HepG2 (cell line): ENCODE data around the gene PDE4DIP. TPM values are rescaled to one million over a fixed set of nuclear protein-coding genes. Genes with fewer than 3 reads are reported as not detected.
"Not testable (repeated sequence)": the region's sequence is repeated elsewhere in the genome, so short reads cannot be mapped to it uniquely, and the experiment has no call there.

Experiments used
- ATAC-seq: fragments of 200-7000 bp; cut with Tn5 transposase; 3 replicates; pipeline ENCODE4 v1.9.1; 2020; ENCODE audit warnings: mild to moderate bottlenecking, moderate library complexity
- BruUV-seq: library from RNA; stranded (reverse); fragments of 400-500 nt; replicated peaks from 2 replicates; lab custom pipeline; 2021; lab: Mats Ljungman, UMichigan
- CTCF ChIA-PET: fragments of 300-600 bp; formaldehyde crosslinking; extraction: SDS; loops from one replicate; lab custom pipeline; 2021; ENCODE audit warnings: low total read pairs, inconsistent platforms, low intra/inter-chr PET ratio; lab: Yijun Ruan, JAX
- POLR2A ChIA-PET: fragments of 350-600 bp; sonication (Branson Sonifier 250); formaldehyde crosslinking; loops from one replicate; lab custom pipeline; 2020; ENCODE audit warnings: antibody characterized with exemption, inconsistent platforms; lab: Yijun Ruan, JAX
- DNase-seq: peaks from one replicate; pipeline ENCODE4 v3.0.0-alpha.2; 2015; ENCODE audit warnings: low spot score
- FAIRE-seq: peaks from 3 replicates; lab custom pipeline; 2011; peaks lifted over from hg19 to GRCh38; lab: Jason Lieb, UNC
- H2AFZ ChIP-seq: one replicate; pipeline ENCODE4 v1.6.1; 2011; ENCODE audit warnings: low read length, inconsistent platforms
- H3K27ac ChIP-seq: fragments of 300-600 bp; 3 replicates; pipeline ENCODE4 v1.8.0; 2011; ENCODE audit warnings: mixed run types, mild to moderate bottlenecking, mixed read lengths, low read length, inconsistent platforms; ENCODE audit not compliant: insufficient read depth; ENCODE audit errors: extremely low read length
- H3K27me3 ChIP-seq, 2 experiments: fragments of 200-600 bp in 1 of 2; 2 replicates in 1 of 2; 3 replicates in 1 of 2; pipeline versions ENCODE4 v1.6.0 to v1.8.0; 2011; ENCODE audit warnings: low read length in 2 of 2, mild to moderate bottlenecking in 2 of 2, moderate library complexity in 2 of 2, inconsistent platforms in 1 of 2; ENCODE audit not compliant: insufficient read depth in 2 of 2, control insufficient read depth in 1 of 2
- H3K36me3 ChIP-seq, 2 experiments: fragments of 200-600 bp in 1 of 2; replicated peaks in 1 of 2; 2 replicates in 1 of 2; 3 replicates in 1 of 2; pipeline versions ENCODE4 v1.5.1 to v1.8.0; 2011; ENCODE audit warnings: low read length in 2 of 2, inconsistent platforms in 1 of 2; ENCODE audit not compliant: insufficient read depth in 2 of 2, control insufficient read depth in 1 of 2
- H3K4me1 ChIP-seq: 2 replicates; pipeline ENCODE4 v1.5.1; 2012; ENCODE audit warnings: low read length, inconsistent platforms; ENCODE audit not compliant: insufficient read depth
- H3K4me2 ChIP-seq: 2 replicates; pipeline ENCODE4 v1.6.0; 2011; ENCODE audit warnings: low read depth, low read length, inconsistent platforms
- H3K4me3 ChIP-seq, 3 experiments: fragments of 200-600 bp in 1 of 3; sonication (generic), shearing (Covaris generic) in 1 of 3; replicated peaks in 1 of 3; 2 replicates each; pipeline ENCODE4 v1.5.1; 2011 to 2016; ENCODE audit warnings: low read length in 3 of 3, inconsistent platforms in 2 of 3, low read depth in 2 of 3, mild to moderate bottlenecking in 2 of 3, control low read depth in 1 of 3, mixed read lengths in 1 of 3; ENCODE audit not compliant: insufficient read depth in 1 of 3
- H3K79me2 ChIP-seq: one replicate; pipeline ENCODE4 v1.6.1; 2011; ENCODE audit warnings: low read length, inconsistent platforms; ENCODE audit not compliant: insufficient read depth
- H3K9ac ChIP-seq: 2 replicates; pipeline ENCODE4 v1.6.0; 2011; ENCODE audit warnings: mild to moderate bottlenecking, low read depth, low read length, inconsistent platforms; ENCODE audit not compliant: insufficient read depth
- H3K9me3 ChIP-seq: 2 replicates; pipeline ENCODE4 v1.5.1; 2012; ENCODE audit warnings: mild to moderate bottlenecking, low read length
- H4K20me1 ChIP-seq: 2 replicates; pipeline ENCODE4 v1.6.0; 2011; ENCODE audit warnings: inconsistent platforms, mild to moderate bottlenecking, low read length, moderate library complexity; ENCODE audit not compliant: insufficient read depth
- WGBS: methylation state at CpG from one replicate; pipeline ENCODE4 v1.1.6; 2017; ENCODE audit warnings: low lambda C conversion rate; 5-methylcytosine and 5-hydroxymethylcytosine counted together
- in situ Hi-C: cut with HindIII; loops from 2 replicates; pipeline ENCODE4 v1.10.0; 2017; ENCODE audit warnings: low pct_unique_long_range_greater_than_20kb; ENCODE audit not compliant: extremely low pct_ligation_motif_present
- intact Hi-C: fragments of 100-400 bp; cut with micrococcal nuclease; formaldehyde crosslinking; loops from one replicate; pipeline ENCODE4 v1.10.0; 2022; ENCODE audit not compliant: unreplicated experiment
- polyA plus RNA-seq, 8 experiments: library from polyadenylated mRNA; depleted of rRNA in 3 of 8; stranded (reverse) in 7 of 8; unstranded in 1 of 8; fragments of >200 nt; fragmentation: Illumina TruSeq in 4 of 8; extraction: Trizol in 4 of 8; gene quantifications; 2 replicates each; pipeline versions ENCODE4 v1.2.1 to v1.2.3, GENCODE V29; 2011 to 2016; ENCODE audit warnings: low read depth in 4 of 8, missing spikeins in 1 of 8, mixed read lengths in 1 of 8; ENCODE audit not compliant: insufficient read depth in 1 of 8
- total RNA-seq, 5 experiments: library from RNA; depleted of rRNA; stranded (reverse); fragments of >200 nt; fragmentation: Illumina TruSeq; extraction: Trizol; gene quantifications; 2 replicates each; pipeline ENCODE4 v1.2.3, GENCODE V29; 2016; ENCODE audit warnings: low read depth in 1 of 5

Gene PDE4DIP
- total and polyA plus RNA-seq, 2 of the 13 experiments (the other 11 are each of a cell fraction or from before 2014, with no cell fraction given), result 5.9 to 10.3 TPM

DNA sequence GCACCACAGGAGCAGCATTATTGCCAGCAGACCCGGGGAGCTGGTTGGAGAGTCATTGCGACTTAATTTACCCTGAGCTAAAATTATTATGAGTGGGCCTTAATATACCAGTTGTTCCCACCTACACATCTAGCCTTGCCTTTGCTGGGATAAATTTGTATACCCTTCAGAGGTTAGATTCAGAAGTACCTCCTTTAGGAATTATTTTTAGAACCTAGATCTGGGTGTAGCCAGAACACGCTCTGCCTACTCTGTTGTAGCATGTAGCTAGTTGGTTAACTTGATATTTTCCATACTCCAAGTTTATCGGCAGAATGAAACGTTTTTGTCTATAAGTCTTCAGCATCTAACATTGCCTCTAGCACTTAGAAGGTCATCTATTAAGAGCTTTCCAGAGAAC is 9.1 kb downstream of the PDE4DIP start:
- POLR2A ChIA-PET, DNase-seq, BruUV-seq, H3K27ac ChIP-seq, H3K4me1 ChIP-seq, H2AFZ ChIP-seq, CTCF ChIA-PET, intact Hi-C loops, H3K27me3 ChIP-seq, H3K9me3 ChIP-seq, ATAC-seq, H3K9ac ChIP-seq, H3K4me2 ChIP-seq, H4K20me1 ChIP-seq, H3K79me2 ChIP-seq, H3K36me3 ChIP-seq, H3K4me3 ChIP-seq, in situ Hi-C loops, FAIRE-seq: not testable (repeated sequence)
- WGBS, result no CpG with 5 or more reads among the region's 5 CpGs

DNA sequence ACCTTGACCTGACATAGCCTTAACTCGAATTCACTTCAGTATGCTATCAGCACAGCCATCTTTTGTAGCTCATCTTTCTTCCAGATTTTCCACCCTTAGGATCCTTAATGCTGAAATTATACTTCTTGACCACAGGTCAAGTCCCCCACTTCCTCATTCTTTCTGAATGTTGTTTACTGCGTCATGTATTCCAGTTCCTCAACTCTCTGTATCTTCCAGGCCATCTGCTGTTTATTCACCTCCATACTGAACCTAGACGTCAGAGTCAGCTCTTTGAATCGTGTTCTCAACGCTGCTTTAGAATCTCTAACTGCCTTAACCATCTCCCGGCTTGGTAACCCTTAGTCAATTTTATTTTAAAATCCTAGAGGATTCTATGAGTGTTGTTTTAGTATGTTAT is 9.8 kb downstream of the PDE4DIP start:
- intact Hi-C loops, H3K4me2 ChIP-seq, H3K27ac ChIP-seq, BruUV-seq, H3K36me3 ChIP-seq, DNase-seq, FAIRE-seq, H2AFZ ChIP-seq, H3K27me3 ChIP-seq, H3K79me2 ChIP-seq, H3K9ac ChIP-seq, H3K4me1 ChIP-seq, H3K9me3 ChIP-seq, in situ Hi-C loops, CTCF ChIA-PET, POLR2A ChIA-PET, H3K4me3 ChIP-seq, H4K20me1 ChIP-seq, ATAC-seq: not testable (repeated sequence)
- WGBS, result no CpG with 5 or more reads among the region's 6 CpGs

DNA sequence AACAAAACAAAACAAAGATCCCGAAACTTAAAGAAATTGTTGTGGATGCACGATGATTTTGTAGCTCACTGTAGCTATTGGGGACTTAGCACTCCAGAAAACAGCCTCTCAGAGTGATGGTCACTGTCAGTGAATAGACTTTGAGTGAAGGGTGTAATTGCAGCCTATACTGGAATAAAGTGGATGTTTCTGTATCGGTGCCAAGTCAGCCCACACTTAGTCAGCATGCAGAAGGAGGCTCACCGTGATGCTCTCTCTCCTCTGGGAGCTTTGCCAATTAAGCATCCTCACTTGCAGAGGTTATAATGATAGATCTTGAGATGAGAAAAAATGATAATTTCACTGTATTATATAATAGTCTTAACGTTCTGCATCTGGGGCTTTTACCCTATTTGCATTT is 11.1 kb downstream of the PDE4DIP start:
- H3K4me1 ChIP-seq, H3K27me3 ChIP-seq, H2AFZ ChIP-seq, H3K27ac ChIP-seq, intact Hi-C loops, H4K20me1 ChIP-seq, ATAC-seq, H3K9ac ChIP-seq, FAIRE-seq, H3K4me3 ChIP-seq, H3K9me3 ChIP-seq, H3K79me2 ChIP-seq, DNase-seq, H3K4me2 ChIP-seq, H3K36me3 ChIP-seq, in situ Hi-C loops, CTCF ChIA-PET, BruUV-seq, POLR2A ChIA-PET: not testable (repeated sequence)
- no CpG with 5 or more reads among the region's 5 CpGs for WGBS

DNA sequence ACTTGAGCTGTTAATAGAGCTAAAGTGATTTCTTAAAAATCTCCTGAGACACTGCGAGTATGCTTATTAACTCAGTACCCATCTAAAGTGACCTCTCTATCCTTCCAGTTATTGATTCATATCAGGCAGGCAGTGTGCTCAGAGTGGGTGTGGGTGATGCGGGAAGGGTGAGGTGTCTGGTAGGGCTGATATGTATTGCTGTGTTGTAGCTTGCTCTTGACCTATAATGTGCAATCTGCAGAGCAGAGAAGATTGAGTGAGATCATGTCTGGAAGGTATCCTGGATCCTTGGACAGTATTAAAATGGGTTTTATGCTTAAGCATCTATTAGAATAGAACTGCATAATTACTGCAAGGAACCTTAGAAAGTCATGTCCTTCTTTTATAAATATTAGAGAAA is 15.8 kb downstream of the PDE4DIP start:
- H3K4me3 ChIP-seq, H3K36me3 ChIP-seq, DNase-seq, FAIRE-seq, H3K27ac ChIP-seq, H4K20me1 ChIP-seq, H3K4me1 ChIP-seq, POLR2A ChIA-PET, ATAC-seq, H3K4me2 ChIP-seq, H2AFZ ChIP-seq, H3K9ac ChIP-seq, intact Hi-C loops, CTCF ChIA-PET, H3K27me3 ChIP-seq, in situ Hi-C loops, BruUV-seq, H3K79me2 ChIP-seq, H3K9me3 ChIP-seq: not testable (repeated sequence)
- WGBS, result no CpG with 5 or more reads among the region's 2 CpGs
